Measurements from ENCODE around the gene CTNS. TPM values are rescaled to one million over a fixed set of nuclear protein-coding genes. Genes with fewer than 3 reads are reported as not detected.

CTNS gene
- total RNA-seq, 1 experiment from 2014 or later, result 21.1 TPM

- Histone ChIP-seq H3K36me3 (ENCODE audit: insufficient read depth, low read length) (no peaks in the 10 kb centered on the region), H3K27ac (ENCODE audit: low read length) (no peak overlapping the region; the same call in 1 of the 2 replicates), H4K20me1 (ENCODE audit: insufficient read depth, low read depth, low read length) (peaks cover 13% of the 10 kb centered on the region), H3K79me2 (ENCODE audit: low read length) (peaks cover 30% of the 10 kb centered on the region), H3K27me3 (ENCODE audit: low read length) (no peaks in the 10 kb centered on the region), H3K4me2 (ENCODE audit: low read depth, low read length, poor library complexity, severe bottlenecking) (no peak overlapping the region), H2AFZ (ENCODE audit: low read length) (no peak overlapping the region), H3K9me3 (ENCODE audit: low read length) (no peaks in the 10 kb centered on the region), H3K4me1 (ENCODE audit: low read length) (peaks cover 73% of the 10 kb centered on the region), H3K9me2 (replicated peaks; ENCODE audit: insufficient read depth, low read length) (no peaks in the 10 kb centered on the region), H3K4me3 (ENCODE audit: low read length) (no peak overlapping the region), H3K9ac (ENCODE audit: low read length) (no peak overlapping the region)
- peak; percentile 62 for DNase-seq
Observed at GRCh38 chr17:3691617-3692067, 55.1 kb downstream of the CTNS start.

GRCh38 chr17:3692346-3692745, 55.8 kb downstream of the CTNS start:
- peaks cover 75% of the 10 kb centered on the region for H3K4me1 ChIP-seq (ENCODE audit: low read length)
- H3K27me3 ChIP-seq (ENCODE audit: low read length), result no peaks in the 10 kb centered on the region
- no peak overlapping the region for H2AFZ ChIP-seq (ENCODE audit: low read length)
- H3K9me2 ChIP-seq (replicated peaks; ENCODE audit: insufficient read depth, low read length), result no peaks in the 10 kb centered on the region
- peaks cover 30% of the 10 kb centered on the region for H3K79me2 ChIP-seq (ENCODE audit: low read length)
- peak; percentile 65 for DNase-seq
- no peaks in the 10 kb centered on the region for H3K9me3 ChIP-seq (ENCODE audit: low read length)
- H3K27ac ChIP-seq (ENCODE audit: low read length), result peak overlapping the region; percentile 85
- H4K20me1 ChIP-seq (ENCODE audit: insufficient read depth, low read depth, low read length), result peaks cover 13% of the 10 kb centered on the region
- H3K4me3 ChIP-seq (ENCODE audit: low read length), result no peak overlapping the region
- H3K36me3 ChIP-seq (ENCODE audit: insufficient read depth, low read length), result no peaks in the 10 kb centered on the region
- H3K4me2 ChIP-seq (ENCODE audit: low read depth, low read length, poor library complexity, severe bottlenecking), result peak overlapping the region; percentile 55
- no peak overlapping the region for H3K9ac ChIP-seq (ENCODE audit: low read length)

GRCh38 chr17:3693141-3693540, 56.6 kb downstream of the CTNS start:
- Histone ChIP-seq H3K9ac (ENCODE audit: low read length) (no peak overlapping the region), H3K27me3 (ENCODE audit: low read length) (no peaks in the 10 kb centered on the region), H3K4me2 (ENCODE audit: low read depth, low read length, poor library complexity, severe bottlenecking) (peak overlapping the region; percentile 55), H2AFZ (ENCODE audit: low read length) (no peak overlapping the region), H3K36me3 (ENCODE audit: insufficient read depth, low read length) (no peaks in the 10 kb centered on the region), H3K27ac (ENCODE audit: low read length) (peak overlapping the region; percentile 85), H3K4me3 (ENCODE audit: low read length) (no peak overlapping the region), H3K4me1 (ENCODE audit: low read length) (peaks cover 71% of the 10 kb centered on the region), H4K20me1 (ENCODE audit: insufficient read depth, low read depth, low read length) (peaks cover 13% of the 10 kb centered on the region), H3K9me3 (ENCODE audit: low read length) (no peaks in the 10 kb centered on the region), H3K79me2 (ENCODE audit: low read length) (peaks cover 30% of the 10 kb centered on the region), H3K9me2 (replicated peaks; ENCODE audit: insufficient read depth, low read length) (no peaks in the 10 kb centered on the region)
- DNase-seq, result peak; percentile 50

DNA sequence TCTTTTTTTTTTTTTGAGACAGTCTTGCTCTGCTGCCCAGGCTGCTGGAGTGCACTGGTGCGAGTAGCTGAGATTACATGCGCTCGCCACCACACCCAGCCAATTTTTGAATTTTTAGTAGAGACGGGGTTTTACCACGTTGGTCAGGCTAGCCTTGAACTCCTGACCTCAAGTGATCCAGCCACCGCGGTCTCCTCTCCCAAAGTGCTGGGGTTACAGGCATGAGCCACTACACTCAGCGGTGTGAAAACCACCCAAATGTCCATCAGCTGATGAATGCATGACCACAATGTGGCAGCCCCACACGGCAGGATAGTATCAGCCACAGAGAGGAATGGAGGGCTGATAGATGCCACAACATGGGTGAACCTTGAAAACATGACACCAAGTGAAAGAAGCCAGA, 57.3 kb downstream of the CTNS start:
- Histone ChIP-seq H3K27ac (ENCODE audit: low read length) (peak overlapping the region; percentile 85), H3K36me3 (ENCODE audit: insufficient read depth, low read length) (no peaks in the 10 kb centered on the region), H4K20me1 (ENCODE audit: insufficient read depth, low read depth, low read length) (peaks cover 13% of the 10 kb centered on the region), H3K9ac (ENCODE audit: low read length) (peak overlapping the region; percentile 85), H3K27me3 (ENCODE audit: low read length) (no peaks in the 10 kb centered on the region), H3K79me2 (ENCODE audit: low read length) (peaks cover 30% of the 10 kb centered on the region), H3K9me3 (ENCODE audit: low read length) (no peaks in the 10 kb centered on the region), H3K9me2 (replicated peaks; ENCODE audit: insufficient read depth, low read length) (no peaks in the 10 kb centered on the region), H2AFZ (ENCODE audit: low read length) (no peak overlapping the region), H3K4me3 (ENCODE audit: low read length) (peak overlapping the region; percentile 79; the same call in 1 of the 2 replicates), H3K4me2 (ENCODE audit: low read depth, low read length, poor library complexity, severe bottlenecking) (peak overlapping the region; percentile 86), H3K4me1 (ENCODE audit: low read length) (peaks cover 64% of the 10 kb centered on the region)
- DNase-seq, result peak; percentile 82

DNA sequence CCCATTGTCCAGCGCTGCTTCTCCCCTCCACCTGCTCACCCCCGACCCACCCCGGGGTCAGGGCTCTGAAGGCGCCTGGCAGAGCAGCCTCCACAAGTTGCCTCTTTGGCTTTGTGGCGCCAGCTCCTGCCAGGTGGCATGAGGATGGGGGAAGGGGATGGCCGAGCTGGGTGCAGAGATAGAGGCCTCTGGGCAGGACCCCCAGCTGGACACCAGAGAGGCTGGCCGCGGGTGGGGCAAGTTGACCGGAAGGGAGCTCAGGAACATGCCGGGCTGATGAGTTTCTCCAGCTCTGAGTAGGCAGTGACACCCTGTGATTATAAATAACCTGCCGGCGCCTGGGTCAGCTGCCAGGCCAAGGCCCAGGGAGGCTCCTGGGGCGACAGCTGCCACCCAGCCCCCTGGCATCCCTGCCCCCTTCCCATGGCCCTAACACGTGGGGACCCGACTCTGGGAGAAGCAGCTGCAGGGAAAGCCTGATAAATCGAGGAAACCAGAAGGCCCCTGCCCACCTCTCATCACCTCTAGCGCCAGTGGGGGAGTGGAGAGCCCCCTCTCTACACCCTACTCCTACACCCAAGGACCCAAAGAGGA, 58.7 kb downstream of the CTNS start:
- peak overlapping the region; percentile 21; the same call in 1 of the 2 replicates for H2AFZ ChIP-seq (ENCODE audit: low read length)
- peaks cover 50% of the 10 kb centered on the region for H3K4me1 ChIP-seq (ENCODE audit: low read length)
- H3K9me2 ChIP-seq (replicated peaks; ENCODE audit: insufficient read depth, low read length), result no peaks in the 10 kb centered on the region
- no peaks in the 10 kb centered on the region for H3K27me3 ChIP-seq (ENCODE audit: low read length)
- H3K79me2 ChIP-seq (ENCODE audit: low read length), result peaks cover 28% of the 10 kb centered on the region
- DNase-seq, result peak; percentile 61
- H3K27ac ChIP-seq (ENCODE audit: low read length), result peak overlapping the region; percentile 85
- H3K4me3 ChIP-seq (ENCODE audit: low read length), result peak overlapping the region; percentile 79
- H3K36me3 ChIP-seq (ENCODE audit: insufficient read depth, low read length), result no peaks in the 10 kb centered on the region
- no peaks in the 10 kb centered on the region for H3K9me3 ChIP-seq (ENCODE audit: low read length)
- peak overlapping the region; percentile 86 for H3K4me2 ChIP-seq (ENCODE audit: low read depth, low read length, poor library complexity, severe bottlenecking)
- peak overlapping the region; percentile 85 for H3K9ac ChIP-seq (ENCODE audit: low read length)
- H4K20me1 ChIP-seq (ENCODE audit: insufficient read depth, low read depth, low read length), result peaks cover 10% of the 10 kb centered on the region

- Histone ChIP-seq H3K9me3 (ENCODE audit: low read length) (no peaks in the 10 kb centered on the region), H4K20me1 (ENCODE audit: insufficient read depth, low read depth, low read length) (peaks cover 6% of the 10 kb centered on the region), H3K79me2 (ENCODE audit: low read length) (peaks cover 28% of the 10 kb centered on the region), H3K9ac (ENCODE audit: low read length) (peak within 1 kb of the TSS; percentile 85), H3K9me2 (replicated peaks; ENCODE audit: insufficient read depth, low read length) (no peaks in the 10 kb centered on the region), H3K36me3 (ENCODE audit: insufficient read depth, low read length) (no peaks in the 10 kb centered on the region), H3K4me2 (ENCODE audit: low read depth, low read length, poor library complexity, severe bottlenecking) (peak within 1 kb of the TSS; percentile 86), H3K4me3 (ENCODE audit: low read length) (peak within 1 kb of the TSS; percentile 79), H3K27ac (ENCODE audit: low read length) (peak within 1 kb of the TSS; percentile 85), H3K27me3 (ENCODE audit: low read length) (no peaks in the 10 kb centered on the region), H3K4me1 (ENCODE audit: low read length) (peaks cover 44% of the 10 kb centered on the region), H2AFZ (ENCODE audit: low read length) (peak within 1 kb of the TSS; percentile 21; the same call in 1 of the 2 replicates)
- DNase-seq, result peak; percentile 91
Observed at GRCh38 chr17:3695723-3696411, 59.3 kb downstream of the CTNS start, which contains the start of gene P2RX5. Gene P2RX5 (minus strand): TSS chr17:3696155. CDS start chr17:3696005, 150 bp downstream.

- no peak for DNase-seq
- Histone ChIP-seq H3K4me2 (ENCODE audit: low read depth, low read length, poor library complexity, severe bottlenecking) (no peak overlapping the region), H3K79me2 (ENCODE audit: low read length) (peaks cover 18% of the 10 kb centered on the region), H3K27ac (ENCODE audit: low read length) (no peak overlapping the region), H3K27me3 (ENCODE audit: low read length) (no peaks in the 10 kb centered on the region), H3K36me3 (ENCODE audit: insufficient read depth, low read length) (no peaks in the 10 kb centered on the region), H3K4me3 (ENCODE audit: low read length) (no peak overlapping the region), H3K4me1 (ENCODE audit: low read length) (peaks cover 34% of the 10 kb centered on the region), H3K9me3 (ENCODE audit: low read length) (no peaks in the 10 kb centered on the region), H4K20me1 (ENCODE audit: insufficient read depth, low read depth, low read length) (no peaks in the 10 kb centered on the region; the same call in 1 of the 2 replicates), H3K9ac (ENCODE audit: low read length) (no peak overlapping the region), H3K9me2 (replicated peaks; ENCODE audit: insufficient read depth, low read length) (no peaks in the 10 kb centered on the region), H2AFZ (ENCODE audit: low read length) (no peak overlapping the region)
Observed at GRCh38 chr17:3697103-3697476, 60.5 kb downstream of the CTNS start.

DNA sequence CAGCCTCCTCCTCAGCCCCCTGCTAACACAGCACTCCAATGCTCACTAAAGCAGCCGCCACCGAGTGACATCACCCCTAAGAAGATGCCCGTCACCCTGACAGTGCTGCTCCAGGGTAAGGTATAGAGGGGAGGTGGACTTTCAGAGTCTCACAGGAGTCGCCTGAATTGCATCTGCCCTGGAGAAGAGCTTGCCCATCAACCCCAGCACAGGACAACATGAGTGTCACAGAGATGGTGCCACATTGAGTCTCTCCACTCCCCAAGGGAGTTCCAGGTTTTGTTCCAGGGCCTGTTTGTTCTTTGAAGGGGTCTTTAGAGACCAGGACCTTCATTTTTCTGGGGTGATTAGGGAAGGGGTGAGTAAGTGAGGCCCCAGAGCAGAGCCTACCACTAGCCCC, 61.6 kb downstream of the CTNS start:
- H3K9me2 ChIP-seq (replicated peaks; ENCODE audit: insufficient read depth, low read length), result no peaks in the 10 kb centered on the region
- no peak overlapping the region for H3K27ac ChIP-seq (ENCODE audit: low read length)
- H3K4me1 ChIP-seq (ENCODE audit: low read length), result peaks cover 25% of the 10 kb centered on the region
- H3K36me3 ChIP-seq (ENCODE audit: insufficient read depth, low read length), result no peaks in the 10 kb centered on the region
- no peak overlapping the region for H3K9ac ChIP-seq (ENCODE audit: low read length)
- no peaks in the 10 kb centered on the region for H3K9me3 ChIP-seq (ENCODE audit: low read length)
- H3K79me2 ChIP-seq (ENCODE audit: low read length), result peaks cover 10% of the 10 kb centered on the region
- no peaks in the 10 kb centered on the region for H3K27me3 ChIP-seq (ENCODE audit: low read length)
- no peak overlapping the region for H3K4me2 ChIP-seq (ENCODE audit: low read depth, low read length, poor library complexity, severe bottlenecking)
- no peak overlapping the region for H2AFZ ChIP-seq (ENCODE audit: low read length)
- H3K4me3 ChIP-seq (ENCODE audit: low read length), result no peak overlapping the region
- no peaks in the 10 kb centered on the region for H4K20me1 ChIP-seq (ENCODE audit: insufficient read depth, low read depth, low read length)
- DNase-seq, result peak; percentile 57

Data from Karpas-422 (cell line).